IPS-20b (cell line): ENCODE results near the gene PCDHGA9.
"Not testable (repeated sequence)": the region's sequence is repeated elsewhere in the genome, so short reads cannot be mapped to it uniquely, and the experiment has no call there.

Experiments
- H3K27ac ChIP-seq: one replicate; pipeline ENCODE4 v1.5.1; 2013; ENCODE audit warnings: low read length
- H3K27me3 ChIP-seq: 2 replicates; pipeline ENCODE4 v1.6.1; 2013; ENCODE audit warnings: mild to moderate bottlenecking, low read length, inconsistent platforms; ENCODE audit not compliant: insufficient read depth
- H3K36me3 ChIP-seq: 2 replicates; pipeline ENCODE4 v1.6.1; 2013; ENCODE audit warnings: low read depth, mild to moderate bottlenecking, inconsistent platforms, low read length, moderate library complexity; ENCODE audit not compliant: insufficient read depth
- H3K4me1 ChIP-seq: 2 replicates; pipeline ENCODE4 v1.6.1; 2013; ENCODE audit warnings: mild to moderate bottlenecking, control low read depth, inconsistent platforms, low read length, moderate library complexity; ENCODE audit not compliant: insufficient read depth
- H3K4me3 ChIP-seq: 2 replicates; pipeline ENCODE4 v1.5.1; 2013; ENCODE audit warnings: mild to moderate bottlenecking, low read length, inconsistent platforms
- H3K9ac ChIP-seq: 2 replicates; pipeline ENCODE4 v1.6.1; 2013; ENCODE audit warnings: low read depth, mild to moderate bottlenecking, inconsistent platforms, low read length, moderate library complexity
- H3K9me3 ChIP-seq: 2 replicates; pipeline ENCODE4 v1.6.1; 2013; ENCODE audit warnings: mild to moderate bottlenecking, low read depth, low read length, inconsistent platforms; ENCODE audit not compliant: insufficient read depth

The PCDHGA9 gene

DNA sequence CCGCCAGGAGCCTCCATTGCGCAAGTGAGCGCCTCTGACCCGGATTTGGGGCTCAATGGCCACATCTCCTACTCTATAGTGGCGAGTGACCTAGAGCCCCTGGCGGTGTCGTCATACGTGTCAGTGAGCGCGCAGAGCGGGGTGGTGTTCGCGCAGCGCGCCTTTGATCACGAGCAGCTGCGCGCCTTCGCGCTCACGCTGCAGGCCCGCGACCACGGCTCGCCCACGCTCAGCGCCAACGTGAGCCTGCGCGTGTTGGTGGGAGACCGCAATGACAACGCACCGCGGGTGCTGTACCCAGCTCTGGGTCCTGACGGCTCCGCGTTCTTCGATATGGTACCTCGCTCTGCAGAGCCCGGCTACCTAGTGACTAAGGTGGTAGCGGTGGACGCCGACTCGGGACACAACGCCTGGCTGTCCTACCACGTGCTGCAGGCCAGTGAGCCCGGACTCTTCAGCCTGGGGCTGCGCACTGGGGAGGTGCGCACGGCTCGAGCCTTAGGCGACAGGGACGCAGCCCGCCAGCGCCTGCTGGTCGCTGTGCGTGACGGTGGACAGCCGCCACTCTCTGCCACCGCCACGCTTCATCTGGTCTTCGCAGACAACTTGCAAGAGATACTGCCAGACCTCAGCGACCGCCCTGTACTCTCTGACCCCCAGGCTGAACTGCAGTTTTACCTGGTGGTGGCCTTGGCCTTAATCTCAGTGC, 7.2 kb downstream of the PCDHGA9 start:
- no peak overlapping the region for H3K9ac ChIP-seq
- no peaks in the 10 kb centered on the region for H3K4me1 ChIP-seq
- H3K27ac ChIP-seq = no peak overlapping the region
- no peaks in the 10 kb centered on the region for H3K36me3 ChIP-seq
- H3K4me3 ChIP-seq = no peak overlapping the region
- peaks cover 27% of the 10 kb centered on the region for H3K9me3 ChIP-seq
- H3K27me3 ChIP-seq = peaks cover 12% of the 10 kb centered on the region

DNA sequence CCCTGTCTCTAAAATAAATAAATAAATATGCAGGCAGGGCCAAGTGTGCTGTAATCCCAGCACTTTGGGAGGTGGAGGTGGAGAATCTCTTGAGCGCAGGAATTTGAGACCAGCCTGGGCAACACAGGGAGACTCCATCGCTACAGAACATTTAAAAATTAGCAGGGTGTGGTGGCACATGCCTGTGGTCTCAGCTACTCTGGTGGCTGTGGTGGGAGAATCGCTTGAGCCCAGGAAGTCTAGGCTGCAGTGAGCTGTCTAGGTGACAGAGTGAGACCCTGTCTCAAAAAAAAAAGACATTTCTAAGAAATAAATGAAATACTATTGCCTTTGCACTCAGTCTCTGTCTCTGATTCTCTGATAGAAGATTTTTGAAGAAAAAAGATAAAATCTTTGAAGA, 9.0 kb downstream of the PCDHGA9 start:
- no peak overlapping the region for H3K4me3 ChIP-seq
- H3K27me3 ChIP-seq = peaks cover 12% of the 10 kb centered on the region
- H3K36me3 ChIP-seq = no peaks in the 10 kb centered on the region
- H3K4me1 ChIP-seq = no peaks in the 10 kb centered on the region
- no peak overlapping the region for H3K27ac ChIP-seq
- no peak overlapping the region for H3K9ac ChIP-seq
- peaks cover 27% of the 10 kb centered on the region for H3K9me3 ChIP-seq

DNA sequence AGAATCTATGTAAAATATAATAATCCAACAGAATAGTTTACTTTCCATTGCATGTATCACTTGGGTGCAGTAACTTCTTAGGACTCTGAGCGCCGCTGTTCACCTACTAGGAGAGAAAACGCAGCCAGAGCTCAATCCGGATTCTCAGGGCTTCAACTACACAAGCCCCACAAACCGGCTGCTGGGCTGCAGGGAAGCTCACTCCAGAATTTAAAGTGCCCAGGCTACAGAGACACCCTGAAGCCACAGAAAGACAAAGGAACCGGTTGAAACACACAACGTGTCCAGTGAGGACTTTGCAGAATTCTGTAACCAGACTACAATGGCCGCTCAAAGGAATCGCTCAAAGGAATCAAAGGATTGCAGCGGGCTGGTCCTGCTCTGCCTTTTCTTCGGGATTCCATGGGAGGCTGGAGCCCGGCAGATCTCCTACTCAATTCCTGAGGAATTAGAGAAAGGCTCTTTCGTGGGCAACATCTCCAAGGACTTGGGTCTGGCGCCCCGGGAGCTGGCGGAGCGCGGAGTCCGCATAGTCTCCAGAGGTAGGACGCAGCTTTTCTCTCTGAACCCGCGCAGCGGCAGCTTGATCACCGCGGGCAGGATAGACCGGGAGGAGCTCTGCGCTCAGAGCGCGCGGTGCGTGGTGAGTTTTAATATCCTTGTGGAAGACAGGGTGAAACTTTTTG, 10.4 kb downstream of the PCDHGA9 start, which contains the start of gene PCDHGA10:
Gene PCDHGA10 (plus strand): TSS at position 134 of the 686 bp plus-strand sequence. CDS start 189 bp downstream, at position 323.
- Histone ChIP-seq H3K27me3 (peaks cover 13% of the 10 kb centered on the region), H3K36me3 (no peaks in the 10 kb centered on the region), H3K27ac (no peak within 1 kb of the TSS), H3K9me3 (peaks cover 27% of the 10 kb centered on the region), H3K4me3 (peak within 1 kb of the TSS; percentile 78; the same call in 1 of the 2 replicates), H3K4me1 (no peaks in the 10 kb centered on the region), H3K9ac (peak within 1 kb of the TSS; percentile 77; the same call in 1 of the 2 replicates)

DNA sequence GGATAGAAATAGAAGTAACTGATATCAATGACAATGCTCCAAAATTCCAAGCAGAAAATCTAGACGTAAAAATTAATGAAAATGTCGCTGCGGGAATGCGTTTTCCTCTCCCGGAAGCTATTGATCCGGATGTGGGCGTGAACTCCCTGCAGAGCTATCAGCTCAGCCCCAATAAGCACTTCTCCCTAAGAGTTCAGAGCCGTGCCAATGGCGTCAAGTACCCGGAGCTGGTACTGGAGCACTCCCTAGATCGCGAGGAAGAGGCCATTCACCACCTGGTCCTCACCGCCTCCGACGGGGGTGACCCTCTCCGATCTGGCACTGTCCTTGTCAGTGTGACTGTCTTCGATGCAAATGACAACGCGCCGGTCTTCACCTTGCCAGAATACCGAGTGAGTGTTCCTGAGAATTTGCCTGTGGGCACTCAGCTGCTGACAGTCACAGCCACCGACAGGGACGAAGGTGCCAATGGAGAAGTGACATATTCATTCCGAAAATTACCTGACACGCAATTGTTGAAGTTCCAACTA, 11.0 kb downstream of the PCDHGA9 start:
- no peaks in the 10 kb centered on the region for H3K4me1 ChIP-seq
- peak overlapping the region; percentile 78; the same call in 1 of the 2 replicates for H3K4me3 ChIP-seq
- H3K9ac ChIP-seq = peak overlapping the region; percentile 77; the same call in 1 of the 2 replicates
- H3K27me3 ChIP-seq = peaks cover 17% of the 10 kb centered on the region
- no peak overlapping the region for H3K27ac ChIP-seq
- peaks cover 31% of the 10 kb centered on the region for H3K9me3 ChIP-seq
- H3K36me3 ChIP-seq = no peaks in the 10 kb centered on the region

DNA sequence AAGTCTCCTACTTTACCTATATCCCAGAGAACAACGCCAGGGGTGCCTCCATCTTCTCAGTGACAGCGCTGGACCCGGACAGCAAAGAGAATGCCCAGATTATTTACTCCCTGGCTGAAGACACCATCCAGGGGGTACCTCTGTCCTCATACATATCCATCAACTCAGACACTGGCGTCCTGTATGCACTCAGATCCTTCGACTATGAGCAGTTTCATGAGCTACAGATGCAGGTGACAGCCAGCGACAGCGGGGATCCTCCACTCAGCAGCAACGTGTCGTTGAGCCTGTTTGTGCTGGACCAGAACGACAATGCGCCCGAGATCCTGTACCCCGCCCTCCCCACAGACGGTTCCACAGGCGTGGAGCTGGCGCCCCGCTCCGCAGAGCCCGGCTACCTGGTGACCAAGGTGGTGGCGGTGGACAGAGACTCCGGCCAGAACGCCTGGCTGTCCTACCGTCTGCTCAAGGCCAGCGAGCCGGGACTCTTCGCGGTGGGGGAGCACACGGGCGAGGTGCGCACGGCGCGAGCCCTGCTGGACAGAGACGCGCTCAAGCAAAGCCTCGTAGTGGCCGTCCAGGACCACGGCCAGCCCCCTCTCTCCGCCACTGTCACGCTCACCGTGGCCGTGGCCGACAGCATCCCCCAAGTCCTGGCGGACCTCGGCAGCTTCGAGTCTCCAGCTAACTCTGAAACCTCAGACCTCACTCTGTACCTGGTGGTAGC, 12.1 kb downstream of the PCDHGA9 start:
- H3K9ac ChIP-seq, H3K4me1 ChIP-seq, H3K4me3 ChIP-seq, H3K27ac ChIP-seq, H3K36me3 ChIP-seq: not testable (repeated sequence)
- peaks cover 13% of the 10 kb centered on the region for H3K27me3 ChIP-seq
- peaks cover 30% of the 10 kb centered on the region for H3K9me3 ChIP-seq

DNA sequence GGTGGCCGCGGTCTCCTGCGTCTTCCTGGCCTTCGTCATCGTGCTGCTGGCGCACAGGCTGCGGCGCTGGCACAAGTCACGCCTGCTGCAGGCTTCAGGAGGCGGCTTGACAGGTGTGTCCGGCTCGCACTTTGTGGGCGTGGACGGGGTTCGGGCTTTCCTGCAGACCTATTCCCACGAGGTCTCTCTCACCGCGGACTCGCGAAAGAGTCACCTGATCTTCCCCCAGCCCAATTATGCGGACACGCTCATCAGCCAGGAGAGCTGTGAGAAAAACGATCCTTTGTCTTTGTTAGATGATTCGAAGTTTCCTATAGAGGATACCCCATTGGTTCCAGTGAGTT, 12.7 kb downstream of the PCDHGA9 start:
- not testable (repeated sequence) for H3K27ac ChIP-seq, H3K9ac ChIP-seq, H3K36me3 ChIP-seq, H3K4me3 ChIP-seq, H3K4me1 ChIP-seq
- Histone ChIP-seq H3K9me3 (peaks cover 35% of the 10 kb centered on the region), H3K27me3 (peaks cover 13% of the 10 kb centered on the region)

DNA sequence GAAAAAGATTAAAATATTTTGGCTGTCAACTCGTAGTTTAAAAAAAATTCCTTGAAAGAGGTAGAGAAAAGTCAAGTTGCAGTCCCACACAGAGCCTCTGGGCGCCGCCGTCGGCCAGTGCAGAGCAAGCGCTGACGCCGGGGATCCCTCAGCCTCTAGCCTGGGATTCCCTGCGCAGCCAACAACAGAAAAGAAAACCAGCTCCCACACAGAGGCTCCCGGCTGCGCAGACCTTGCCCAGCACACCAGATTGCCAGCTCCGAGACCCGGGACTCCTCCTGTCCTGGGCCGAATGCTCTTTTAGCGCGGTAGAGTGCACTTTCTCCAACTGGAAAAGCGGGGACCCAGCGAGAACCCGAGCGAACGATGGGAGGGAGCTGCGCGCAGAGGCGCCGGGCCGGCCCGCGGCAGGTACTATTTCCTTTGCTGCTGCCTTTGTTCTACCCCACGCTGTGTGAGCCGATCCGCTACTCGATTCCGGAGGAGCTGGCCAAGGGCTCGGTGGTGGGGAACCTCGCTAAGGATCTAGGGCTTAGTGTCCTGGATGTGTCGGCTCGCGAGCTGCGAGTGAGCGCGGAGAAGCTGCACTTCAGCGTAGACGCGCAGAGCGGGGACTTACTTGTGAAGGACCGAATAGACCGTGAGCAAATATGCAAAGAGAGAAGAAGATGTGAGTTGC, 15.1 kb downstream of the PCDHGA9 start, which contains the start of gene PCDHGB7:
Gene PCDHGB7 (plus strand): TSS at position 184 of the 679 bp plus-strand sequence. CDS start 183 bp downstream, at position 367.
- H3K4me1 ChIP-seq, H3K27ac ChIP-seq: not testable (repeated sequence)
- Histone ChIP-seq H3K9me3 (peaks cover 57% of the 10 kb centered on the region), H3K36me3 (peaks cover 26% of the 10 kb centered on the region; the same call in 1 of the 2 replicates), H3K4me3 (peak within 1 kb of the TSS; percentile 72), H3K9ac (peak within 1 kb of the TSS; percentile 78), H3K27me3 (peaks cover 13% of the 10 kb centered on the region)

DNA sequence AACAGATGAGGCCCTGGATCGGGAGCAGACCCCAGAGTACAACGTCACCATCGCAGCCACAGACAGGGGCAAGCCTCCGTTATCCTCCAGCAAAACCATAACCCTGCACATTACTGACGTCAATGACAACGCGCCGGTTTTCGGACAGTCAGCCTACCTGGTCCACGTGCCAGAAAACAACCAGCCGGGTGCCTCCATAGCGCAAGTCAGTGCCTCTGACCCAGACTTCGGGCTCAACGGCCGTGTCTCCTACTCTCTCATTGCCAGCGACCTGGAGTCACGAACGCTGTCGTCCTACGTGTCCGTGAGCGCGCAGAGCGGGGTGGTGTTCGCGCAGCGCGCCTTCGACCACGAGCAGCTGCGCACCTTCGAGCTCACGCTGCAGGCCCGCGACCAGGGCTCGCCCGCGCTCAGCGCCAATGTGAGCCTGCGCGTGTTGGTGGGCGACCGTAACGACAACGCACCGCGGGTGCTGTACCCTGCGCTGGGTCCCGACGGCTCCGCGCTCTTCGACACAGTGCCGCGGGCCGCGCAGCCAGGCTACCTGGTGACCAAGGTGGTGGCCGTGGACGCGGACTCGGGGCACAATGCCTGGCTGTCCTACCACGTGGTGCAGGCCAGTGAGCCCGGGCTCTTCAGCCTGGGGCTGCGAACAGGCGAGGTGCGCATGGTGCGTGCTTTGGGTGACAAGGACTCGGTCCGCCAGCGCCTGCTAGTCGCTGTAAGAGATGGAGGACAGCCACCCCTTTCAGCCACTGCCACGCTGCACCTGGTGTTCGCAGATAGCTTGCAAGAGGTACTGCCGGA, 16.7 kb downstream of the PCDHGA9 start:
- Histone ChIP-seq H3K9ac (no peak overlapping the region), H3K36me3 (peaks cover 26% of the 10 kb centered on the region; the same call in 1 of the 2 replicates), H3K27me3 (peaks cover 13% of the 10 kb centered on the region), H3K4me3 (0 out of 2 replicates have a peak overlapping the region, but pooled peaks have one; percentile 72), H3K9me3 (peaks cover 57% of the 10 kb centered on the region), H3K27ac (no peak overlapping the region), H3K4me1 (no peaks in the 10 kb centered on the region)

DNA sequence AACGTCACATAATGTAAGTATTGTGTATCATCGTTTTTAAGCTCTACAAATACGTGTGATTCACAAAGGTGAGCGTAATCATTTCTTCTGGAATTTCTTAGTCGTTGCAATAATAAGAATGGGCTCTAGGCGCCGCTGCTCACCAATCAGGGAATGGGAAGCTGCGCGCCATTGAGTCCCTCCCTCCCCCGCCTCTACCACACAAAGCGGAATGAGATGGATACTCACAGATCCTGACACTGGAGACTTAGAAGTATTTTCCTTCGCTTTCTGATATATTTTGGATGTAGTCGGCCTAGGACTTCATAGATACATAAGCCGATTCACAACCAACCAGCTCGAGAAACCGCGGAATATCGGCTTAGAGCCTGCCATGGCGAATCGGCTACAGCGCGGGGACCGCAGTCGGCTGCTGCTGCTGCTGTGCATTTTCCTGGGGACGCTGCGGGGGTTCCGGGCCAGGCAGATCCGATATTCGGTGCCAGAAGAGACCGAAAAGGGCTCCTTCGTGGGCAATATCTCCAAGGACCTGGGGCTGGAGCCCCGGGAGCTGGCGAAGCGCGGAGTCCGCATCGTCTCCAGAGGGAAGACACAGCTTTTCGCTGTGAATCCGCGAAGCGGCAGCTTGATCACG, 18.4 kb downstream of the PCDHGA9 start, which contains the start of gene PCDHGA11:
Gene PCDHGA11 (plus strand): TSS at position 197 of the 634 bp plus-strand sequence. CDS start 177 bp downstream, at position 374.
- Histone ChIP-seq H3K9me3 (peaks cover 69% of the 10 kb centered on the region), H3K36me3 (peaks cover 28% of the 10 kb centered on the region; the same call in 1 of the 2 replicates), H3K4me3 (peak within 1 kb of the TSS; percentile 8; the same call in 1 of the 2 replicates), H3K27me3 (peaks cover 13% of the 10 kb centered on the region), H3K9ac (no peak within 1 kb of the TSS), H3K4me1 (no peaks in the 10 kb centered on the region), H3K27ac (no peak within 1 kb of the TSS)

DNA sequence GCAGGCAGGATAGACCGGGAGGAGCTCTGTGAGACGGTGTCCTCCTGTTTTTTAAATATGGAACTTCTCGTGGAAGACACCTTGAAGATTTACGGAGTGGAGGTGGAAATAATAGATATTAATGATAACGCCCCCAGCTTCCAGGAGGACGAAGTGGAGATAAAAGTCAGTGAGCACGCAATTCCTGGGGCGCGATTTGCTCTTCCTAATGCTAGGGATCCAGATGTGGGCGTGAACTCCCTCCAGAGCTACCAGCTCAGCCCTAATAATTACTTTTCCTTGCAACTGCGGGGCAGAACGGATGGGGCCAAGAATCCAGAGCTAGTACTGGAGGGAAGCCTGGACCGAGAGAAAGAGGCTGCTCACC, 18.9 kb downstream of the PCDHGA9 start:
- peaks cover 74% of the 10 kb centered on the region for H3K9me3 ChIP-seq
- no peak overlapping the region for H3K27ac ChIP-seq
- H3K9ac ChIP-seq = no peak overlapping the region
- no peaks in the 10 kb centered on the region for H3K4me1 ChIP-seq
- H3K4me3 ChIP-seq = peak overlapping the region; percentile 5; the same call in 1 of the 2 replicates
- H3K36me3 ChIP-seq = peaks cover 32% of the 10 kb centered on the region; the same call in 1 of the 2 replicates
- peaks cover 13% of the 10 kb centered on the region for H3K27me3 ChIP-seq
